DMS 273 treated with DMSO at 0.1 percent for 48 hours (cell line): ENCODE results near the gene SLC25A52.
"Not testable (repeated sequence)": the region's sequence is repeated elsewhere in the genome, so short reads cannot be mapped to it uniquely, and the experiment has no call there.

ENCODE experiments used
- DNase-seq: peaks from one replicate; lab custom pipeline; 2025; lab: John Stamatoyannopoulos, UW

SLC25A52 gene, protein sequence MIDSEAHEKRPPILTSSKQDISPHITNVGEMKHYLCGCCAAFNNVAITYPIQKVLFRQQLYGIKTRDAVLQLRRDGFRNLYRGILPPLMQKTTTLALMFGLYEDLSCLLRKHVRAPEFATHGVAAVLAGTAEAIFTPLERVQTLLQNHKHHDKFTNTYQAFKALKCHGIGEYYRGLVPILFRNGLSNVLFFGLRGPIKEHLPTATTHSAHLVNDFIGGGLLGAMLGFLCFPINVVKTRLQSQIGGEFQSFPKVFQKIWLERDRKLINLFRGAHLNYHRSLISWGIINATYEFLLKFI

DNA sequence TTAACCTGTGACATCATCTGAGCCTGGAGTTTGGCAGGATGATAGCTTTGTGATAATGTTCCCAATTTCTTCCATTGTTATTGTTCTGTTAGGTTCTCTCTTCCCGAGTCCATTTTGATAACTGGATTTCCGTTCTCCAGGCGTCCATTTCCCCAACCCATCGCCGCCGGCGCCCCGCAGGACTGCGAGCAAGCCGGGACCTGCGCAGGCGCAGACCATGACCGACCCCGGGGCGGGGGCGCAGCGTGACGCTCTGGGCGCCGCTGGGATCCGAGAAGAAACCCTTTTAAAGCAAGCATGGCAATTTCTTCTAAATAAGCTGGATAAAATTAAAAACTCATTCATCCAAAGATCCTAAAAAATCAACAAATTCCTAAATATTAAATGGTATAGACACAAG lies at the start of gene SLC25A52:
TSS of gene SLC25A52 (minus strand) at position 186 of the 400 bp plus-strand sequence. CDS start 219 bp downstream, outside the sequence.
- DNase-seq = no peak

DNA sequence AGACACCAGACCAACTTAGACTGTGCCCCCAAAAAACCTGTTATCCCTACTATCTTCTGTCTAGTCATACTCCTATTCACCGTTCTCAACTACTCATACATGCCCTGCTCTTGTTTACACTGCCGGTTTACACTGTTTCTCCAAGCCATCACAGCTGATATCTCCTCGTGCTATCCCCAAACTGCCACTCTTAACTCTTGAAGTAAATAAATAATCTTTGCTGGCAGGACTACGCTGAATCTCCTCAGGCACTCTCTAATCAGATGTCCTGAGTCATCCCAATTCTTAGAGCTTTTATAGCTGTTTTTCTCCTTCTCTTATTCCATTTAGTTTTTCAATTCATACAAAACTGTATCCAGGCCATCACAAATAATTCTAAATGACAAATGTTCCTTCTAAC lies 48.4 kb upstream of the SLC25A52 start:
- DNase-seq = not testable (repeated sequence)

DNA sequence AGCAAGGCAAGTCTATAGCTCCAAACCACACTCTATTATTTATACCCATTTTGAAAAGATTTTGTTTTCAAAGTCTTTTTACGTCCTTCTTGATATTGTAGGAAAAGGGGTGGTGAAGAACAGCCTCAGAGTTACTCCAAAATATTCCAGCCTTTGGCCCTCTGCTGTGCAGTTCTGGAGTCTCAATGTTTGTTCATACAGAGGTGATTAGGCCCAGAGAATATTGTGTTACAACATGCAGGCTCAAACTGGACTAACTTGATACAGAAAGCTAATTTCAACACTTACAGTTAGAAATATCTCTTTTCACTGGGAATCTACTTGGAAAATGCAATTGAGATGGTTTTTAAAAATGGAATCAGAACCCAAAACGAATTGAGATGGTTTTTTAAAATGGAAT lies 40.4 kb upstream of the SLC25A52 start:
- no peak for DNase-seq

DNA sequence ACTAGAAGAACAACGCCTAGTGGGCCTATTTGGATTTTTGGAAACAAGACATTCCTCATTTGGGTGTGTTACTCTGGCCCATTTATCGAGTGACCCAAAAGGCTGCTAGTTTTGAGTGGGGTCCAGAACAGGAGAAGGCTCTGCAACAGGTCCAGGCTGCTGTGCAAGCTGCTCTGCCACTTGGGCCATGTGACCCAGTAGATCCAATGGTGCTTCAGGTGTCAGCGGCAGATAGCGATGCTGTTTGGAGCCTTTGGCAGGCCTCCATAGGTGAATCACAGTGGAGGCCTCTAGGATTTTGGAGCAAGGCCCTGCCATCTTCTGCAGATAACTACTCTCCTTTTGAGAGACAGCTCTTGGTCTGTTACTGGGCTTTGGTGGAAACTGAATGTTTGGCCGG lies 38.6 kb upstream of the SLC25A52 start:
- DNase-seq = not testable (repeated sequence)

DNA sequence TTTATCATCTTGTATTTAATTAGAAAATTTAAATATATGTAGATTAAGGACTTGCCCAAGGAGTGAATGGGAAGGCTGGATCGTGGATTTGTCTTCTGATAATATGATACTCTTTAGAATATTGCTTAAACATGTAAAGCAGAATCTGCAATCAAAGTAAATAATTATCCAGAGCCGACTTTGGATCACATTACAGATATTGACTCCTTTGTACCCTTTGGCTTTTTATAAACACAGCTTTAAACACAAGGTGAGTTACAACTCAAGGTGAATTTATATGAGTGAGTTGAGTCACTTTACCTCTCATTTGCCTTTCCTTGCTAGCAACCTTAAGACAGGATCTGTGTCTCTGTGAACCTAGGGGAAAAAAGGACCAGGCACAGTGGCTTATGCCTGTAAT lies 37.7 kb upstream of the SLC25A52 start:
- DNase-seq = no peak

DNA sequence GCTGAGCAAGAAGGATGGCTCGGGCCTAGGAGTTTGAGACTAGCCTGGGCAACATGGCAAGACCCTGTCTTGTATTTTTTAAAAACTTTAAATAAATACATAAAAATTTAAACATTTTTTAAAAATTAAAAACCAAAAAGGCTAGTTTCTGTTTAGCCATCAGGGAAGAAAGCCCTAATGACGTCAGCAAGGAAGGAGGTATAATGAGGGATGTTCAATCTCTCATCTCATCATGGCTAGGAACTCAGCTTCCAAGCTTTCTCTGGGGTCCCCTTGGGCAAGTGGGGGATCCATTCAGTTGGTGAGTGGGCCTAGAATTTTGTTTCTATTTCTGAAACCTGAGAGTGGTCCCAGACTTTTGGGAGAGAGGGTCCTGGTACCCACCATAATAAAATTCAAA lies 35.1 kb upstream of the SLC25A52 start:
- no peak for DNase-seq

DNA sequence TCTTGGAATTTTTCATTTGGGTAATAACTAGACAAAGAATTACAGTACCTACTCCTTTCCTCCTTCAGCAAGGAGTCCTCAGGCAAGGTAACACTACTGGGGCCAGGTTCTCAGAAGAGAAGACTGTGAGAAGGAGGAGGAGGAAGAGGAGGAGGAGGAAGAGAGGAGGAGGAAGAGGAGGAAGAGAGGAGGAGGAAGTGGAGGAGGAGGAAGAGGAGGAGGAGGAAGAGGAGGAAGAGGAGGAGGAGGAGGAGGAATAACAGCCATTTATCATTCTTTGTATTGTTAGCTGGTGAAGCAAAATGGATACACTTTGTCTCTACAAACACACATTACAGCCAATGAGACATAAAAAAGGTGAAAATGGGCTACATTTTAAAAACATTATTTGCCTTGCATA lies 32.9 kb upstream of the SLC25A52 start:
- no peak for DNase-seq

DNA sequence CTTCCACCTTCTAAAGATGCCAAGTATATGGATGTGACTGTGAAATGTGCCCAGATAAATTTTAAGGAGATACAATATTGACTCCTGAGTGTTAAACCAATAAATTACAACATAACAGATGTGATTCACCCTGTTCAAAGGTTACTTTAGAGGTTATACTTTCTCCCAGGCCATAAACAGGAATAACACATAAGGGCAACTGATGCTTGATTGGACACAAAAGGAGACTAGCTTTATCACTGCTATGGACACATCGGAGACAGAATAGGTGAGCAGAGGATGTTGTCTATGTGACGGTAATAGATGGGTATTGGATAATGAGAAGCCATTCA lies 31.9 kb upstream of the SLC25A52 start:
- DNase-seq = no peak

DNA sequence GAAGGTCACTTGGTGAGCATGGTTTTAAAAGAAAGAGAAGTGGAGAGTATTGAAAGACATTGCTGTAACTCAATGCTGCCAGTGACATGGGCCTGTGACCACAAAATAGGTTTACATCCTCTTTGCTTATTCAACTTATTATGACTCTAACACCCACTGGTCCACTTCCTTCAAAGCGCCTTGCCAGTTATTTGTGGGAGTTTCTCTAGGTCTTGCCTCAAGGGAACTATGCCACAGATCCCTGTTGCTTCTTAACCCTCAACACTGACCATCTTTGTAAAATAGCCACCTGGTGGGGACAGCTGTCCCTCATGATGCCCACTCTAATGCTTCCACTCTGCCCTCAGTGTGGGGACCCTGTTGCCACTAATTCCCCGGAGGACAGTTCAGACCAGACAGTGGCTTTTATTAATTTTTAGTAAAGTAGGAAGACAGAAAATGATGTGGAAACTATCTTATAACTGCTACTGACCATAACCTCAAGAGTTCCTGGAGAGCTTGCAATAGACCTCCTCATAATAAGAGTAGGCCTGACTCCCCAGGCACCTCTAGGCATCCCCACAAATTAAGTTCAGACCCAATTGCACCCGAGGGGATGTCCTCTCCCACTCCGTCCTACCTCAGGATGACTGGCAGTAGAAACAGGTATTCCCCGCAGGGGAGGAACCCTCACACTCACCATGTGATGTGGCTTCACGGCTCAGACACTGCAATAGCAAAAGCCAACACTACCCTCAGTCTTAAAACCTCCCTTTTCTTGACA lies 31.3 kb upstream of the SLC25A52 start:
- no peak for DNase-seq

DNA sequence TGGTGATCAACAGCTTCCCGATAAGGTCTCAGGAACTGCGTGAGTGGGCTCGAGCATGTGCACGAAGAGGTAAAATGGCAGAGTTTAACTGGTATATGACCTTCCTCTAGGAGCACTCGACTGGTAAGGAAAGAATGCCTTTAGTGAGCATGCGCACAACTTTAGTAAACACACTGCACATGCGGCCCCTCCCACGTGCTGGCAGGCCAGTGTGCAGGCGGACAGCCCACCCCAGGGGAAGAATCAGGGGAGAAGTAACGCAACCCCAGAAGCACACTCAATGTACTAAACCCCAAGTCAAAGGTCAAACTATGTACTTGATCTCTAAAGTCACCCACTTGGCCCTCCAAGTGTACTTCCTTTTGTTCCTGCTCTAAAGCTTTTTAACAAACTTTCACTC lies 28.7 kb upstream of the SLC25A52 start:
- DNase-seq = no peak

DNA sequence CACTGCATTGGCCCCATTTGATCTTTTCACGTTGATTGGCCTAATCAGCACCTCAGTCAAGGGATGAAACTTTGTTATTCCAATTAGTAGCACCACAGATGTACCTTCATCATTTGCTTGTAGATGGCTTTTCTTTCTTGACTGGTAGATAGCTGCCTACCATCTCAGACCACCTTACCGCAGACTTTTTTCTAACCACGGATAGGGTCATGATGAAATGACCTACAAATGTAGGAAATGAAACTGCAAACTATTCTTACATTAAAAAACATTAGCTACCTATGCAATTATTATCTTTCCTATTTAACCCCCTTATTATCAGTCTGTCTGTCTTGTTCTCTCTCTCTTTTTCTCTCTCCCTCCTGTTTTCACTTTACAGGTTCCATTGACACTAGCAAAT lies 22.4 kb upstream of the SLC25A52 start:
- no peak for DNase-seq

DNA sequence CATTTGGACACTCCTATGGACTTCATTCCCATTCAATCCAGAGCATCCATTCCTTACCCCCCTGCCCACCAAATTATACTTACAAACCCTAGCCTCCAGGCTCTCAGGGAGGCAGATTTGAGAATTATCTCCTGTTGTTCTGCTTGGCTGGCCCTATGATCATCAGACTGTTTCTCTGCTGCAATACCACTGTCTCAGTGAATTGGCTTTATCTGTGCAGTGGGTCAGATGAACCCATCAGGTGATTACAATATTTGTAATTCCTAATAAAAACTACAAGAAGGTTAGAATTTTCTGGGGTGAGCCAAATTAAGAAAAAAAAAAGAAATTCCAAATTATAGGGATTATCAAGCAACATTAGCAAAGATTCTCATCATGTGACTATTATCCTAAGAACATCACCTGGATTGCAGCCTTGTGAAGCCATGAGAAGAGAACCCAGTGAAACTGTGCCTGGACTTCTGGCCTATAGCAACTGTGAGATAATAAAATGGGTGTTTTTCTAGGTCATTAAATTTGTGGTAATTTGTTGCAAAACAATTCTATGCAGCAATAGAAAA lies 17.8 kb upstream of the SLC25A52 start:
- DNase-seq = no peak

DNA sequence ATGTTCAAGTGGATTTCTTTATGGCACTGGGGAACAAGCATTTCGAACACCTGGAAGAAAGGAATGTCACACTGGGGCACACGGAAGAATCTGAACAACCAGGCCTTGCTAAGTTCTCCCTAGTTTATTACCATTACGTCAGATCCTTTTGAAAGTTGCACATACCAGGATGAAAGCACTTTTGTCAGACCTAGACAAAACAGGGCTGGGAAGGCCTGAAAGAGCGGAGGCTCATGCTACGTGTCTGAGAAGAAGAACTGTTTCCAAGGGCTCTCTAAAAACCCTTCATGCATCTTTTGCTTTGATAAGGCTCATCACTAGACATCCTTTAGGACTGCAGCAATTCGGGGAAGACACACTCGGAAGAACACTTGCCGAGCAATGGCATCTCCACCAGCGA lies 15.4 kb upstream of the SLC25A52 start:
- DNase-seq = no peak

DNA sequence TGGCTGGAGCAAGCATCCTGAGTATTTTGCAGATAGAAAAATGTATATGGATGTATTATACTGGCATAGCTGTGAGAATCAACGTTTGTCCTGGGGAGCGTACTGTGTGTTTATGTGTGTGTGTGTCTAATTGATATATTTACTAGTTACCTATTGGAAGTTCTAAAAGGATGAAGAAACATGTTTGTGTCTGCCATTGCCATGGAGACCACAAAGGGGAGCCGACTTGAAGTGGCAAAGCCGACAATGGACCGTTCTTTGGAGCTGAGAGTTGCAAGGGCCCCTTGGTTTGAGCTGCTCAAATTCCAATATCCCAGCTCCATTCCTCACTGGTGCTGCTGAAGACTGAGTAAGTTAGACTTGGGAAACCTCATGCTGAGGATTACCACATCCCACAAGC lies 14.3 kb upstream of the SLC25A52 start:
- DNase-seq = no peak

DNA sequence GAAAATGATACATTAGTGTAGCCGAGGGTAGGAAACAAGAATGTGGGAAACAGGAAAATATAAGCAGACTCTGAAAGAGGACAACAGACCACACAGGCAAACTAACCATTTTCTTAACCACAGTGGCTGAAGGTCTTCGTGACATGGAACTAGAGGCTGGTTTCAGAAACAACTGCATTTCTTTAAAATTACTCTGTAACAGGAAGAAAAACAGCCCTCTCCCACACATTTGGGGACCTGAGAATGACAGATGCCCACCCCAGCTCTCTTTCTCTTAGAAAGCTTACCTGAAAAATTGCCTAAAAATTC lies 13.8 kb upstream of the SLC25A52 start:
- no peak for DNase-seq

DNA sequence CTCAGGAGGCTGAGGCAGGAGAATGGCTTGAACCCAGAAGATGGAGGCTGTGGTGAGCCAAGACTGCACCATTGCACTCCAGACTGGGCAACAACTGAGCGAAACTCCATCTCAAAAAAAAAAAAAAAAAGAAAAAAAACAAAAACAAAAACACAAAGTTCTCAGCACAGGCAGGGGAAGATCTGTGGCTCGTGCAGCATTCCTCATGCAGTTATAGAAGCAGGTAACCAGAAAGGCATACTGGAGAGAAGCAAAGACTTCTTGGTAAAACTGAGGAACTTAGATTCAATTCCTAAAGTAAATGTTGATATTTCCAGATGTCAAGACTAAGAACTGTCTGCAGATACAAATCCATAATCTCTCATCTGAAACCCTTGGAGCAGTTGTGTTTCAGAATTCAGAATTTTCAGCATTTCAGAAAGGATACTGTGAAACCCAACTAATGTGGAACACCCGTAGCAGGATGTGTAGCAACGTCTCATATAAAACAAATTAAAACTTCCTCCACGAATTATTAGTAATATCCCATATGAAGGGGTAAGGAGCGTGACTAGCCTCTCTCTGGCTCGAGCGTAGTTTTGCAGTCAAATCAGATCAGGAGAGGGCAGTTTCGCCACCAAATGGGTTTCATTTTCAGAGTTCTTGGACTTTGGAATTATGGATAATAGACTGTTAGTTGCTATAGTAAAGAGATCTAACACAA lies 13.2 kb upstream of the SLC25A52 start:
- DNase-seq = no peak

DNA sequence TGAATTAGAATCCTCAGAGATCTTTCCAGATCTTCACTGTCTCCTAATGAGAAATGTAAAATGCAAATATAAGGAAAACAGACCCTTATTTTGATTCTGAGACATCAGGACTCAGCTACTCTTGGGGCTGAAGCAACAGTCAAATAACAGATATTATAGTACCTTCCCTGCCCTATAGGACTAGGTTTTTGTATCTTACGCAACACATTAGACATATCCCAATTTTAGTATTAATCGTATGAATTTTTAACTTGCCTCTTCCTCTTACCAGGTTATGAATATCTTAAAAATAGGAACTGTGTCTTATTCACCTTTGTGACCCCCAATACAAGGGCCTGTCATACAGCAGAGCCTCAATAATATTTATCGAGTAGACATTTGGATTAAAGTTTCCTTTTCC lies 12.0 kb upstream of the SLC25A52 start:
- no peak for DNase-seq

DNA sequence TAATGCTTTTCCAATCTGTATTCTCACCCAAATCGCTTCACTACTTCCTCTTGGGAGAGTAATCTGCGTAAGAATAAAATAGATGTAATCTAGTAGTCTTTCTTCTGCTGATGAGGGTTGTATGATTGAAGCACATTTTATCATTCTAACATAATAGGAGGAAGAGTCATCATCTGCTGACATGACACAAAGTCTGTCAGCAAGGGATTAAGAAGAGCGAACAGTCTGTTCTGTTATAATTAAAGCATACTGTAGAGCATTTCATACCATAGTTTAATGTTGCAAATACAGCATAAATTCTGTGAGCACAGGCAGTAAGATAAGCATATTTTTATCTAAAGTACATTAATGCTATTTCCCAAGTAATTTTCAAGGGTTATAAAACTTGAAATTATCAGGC lies 10.4 kb downstream of the SLC25A52 start:
- DNase-seq = no peak

DNA sequence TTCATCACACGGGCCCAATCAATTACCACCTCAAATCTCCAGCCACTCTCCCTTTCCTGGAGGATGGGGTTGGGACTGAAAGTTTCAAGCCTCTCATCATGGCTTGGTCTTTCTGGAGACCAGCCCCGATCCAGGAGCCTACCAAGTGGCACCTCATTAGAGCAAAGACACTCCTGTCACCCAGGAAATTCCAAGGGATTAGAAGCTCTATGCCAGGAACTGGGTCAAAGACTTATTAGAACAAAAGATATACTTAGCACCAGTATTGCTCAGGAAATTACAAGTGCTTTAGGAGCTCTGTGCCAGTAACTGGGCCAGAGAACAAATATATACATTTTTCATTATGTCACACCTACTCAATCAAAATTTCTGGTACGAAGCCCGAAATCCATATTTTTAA lies 14.3 kb downstream of the SLC25A52 start:
- no peak for DNase-seq

DNA sequence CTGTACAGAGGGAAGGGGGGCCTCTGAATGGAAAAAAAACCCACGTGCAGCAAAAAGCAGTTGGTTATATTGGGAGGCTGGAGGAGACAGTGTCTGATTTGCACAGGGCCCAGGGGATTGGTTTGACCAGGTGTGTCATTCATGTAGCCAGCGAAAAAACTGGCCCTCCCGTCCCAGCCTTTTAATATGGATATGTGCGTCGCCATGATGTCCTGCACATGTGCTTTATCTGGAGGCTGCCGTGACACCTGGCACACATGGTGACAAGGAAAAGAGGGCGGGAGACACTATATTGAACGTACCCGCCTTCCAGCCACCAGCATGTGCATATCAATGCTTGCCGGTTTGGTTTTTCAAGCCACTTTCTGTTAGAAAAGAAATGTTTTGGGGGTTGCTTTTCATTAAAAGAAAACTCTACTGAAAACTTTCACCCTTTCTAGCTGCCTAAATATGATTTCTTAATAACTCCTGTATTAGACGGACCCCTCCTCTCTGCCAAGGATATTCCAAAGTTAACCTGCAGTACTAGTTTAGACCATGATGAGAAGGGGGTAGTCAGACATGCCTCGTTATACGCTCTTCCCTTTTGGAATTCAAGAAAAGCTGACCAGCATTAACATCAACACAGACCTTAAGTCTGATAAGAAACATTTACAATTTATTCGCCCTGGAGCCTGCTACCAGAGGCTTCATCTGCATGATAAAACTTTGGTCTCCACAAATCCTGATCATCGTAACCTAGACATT lies 16.2 kb downstream of the SLC25A52 start:
- no peak for DNase-seq

DNA sequence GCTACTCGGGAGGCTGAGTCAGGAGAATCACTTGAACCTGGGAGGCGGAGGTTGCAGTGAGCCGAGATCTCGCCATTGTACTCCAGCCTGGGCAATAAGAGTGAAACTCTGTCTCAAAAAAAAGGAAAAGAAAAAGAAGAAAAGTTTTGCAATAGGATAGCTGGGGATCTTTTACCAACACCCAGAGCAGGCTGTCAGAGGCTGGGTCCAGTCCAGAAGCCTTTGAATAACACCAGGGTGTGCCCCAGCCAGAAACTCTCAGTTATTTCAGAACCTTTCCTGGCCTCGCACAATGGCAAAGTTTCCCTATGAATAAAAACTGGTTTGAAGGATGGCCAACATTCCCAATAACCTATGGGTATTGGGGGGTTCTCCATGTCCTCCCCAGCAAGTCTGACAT lies 17.1 kb downstream of the SLC25A52 start:
- DNase-seq = not testable (repeated sequence)

DNA sequence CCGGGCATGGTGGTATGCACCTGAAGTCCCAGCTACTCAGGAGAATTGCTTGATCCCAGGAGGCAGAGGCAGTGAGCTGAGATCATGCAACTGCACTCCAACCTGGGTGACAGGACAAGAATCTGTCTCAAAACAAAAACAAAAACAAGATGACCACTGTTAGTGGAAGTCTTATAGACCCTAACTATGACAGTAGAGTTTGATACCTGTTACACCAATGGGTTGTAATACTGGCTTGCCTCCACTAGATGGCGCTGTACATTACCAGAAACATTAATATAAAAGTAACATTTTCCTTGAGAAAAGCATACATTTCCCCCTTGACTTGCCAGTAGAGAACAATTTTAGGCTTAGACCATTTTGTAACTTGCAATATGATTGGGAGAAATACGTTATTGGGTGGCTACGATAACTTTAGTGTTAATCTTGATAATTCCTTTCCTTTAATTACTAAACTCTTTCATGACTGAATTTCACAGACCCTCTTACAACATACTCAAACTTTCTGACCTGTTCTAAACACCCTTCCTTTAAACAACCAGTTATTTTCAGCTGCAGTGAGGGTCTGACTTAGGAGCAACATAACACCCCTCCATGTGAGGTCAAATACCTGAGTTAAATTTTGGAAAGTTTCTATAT lies 19.5 kb downstream of the SLC25A52 start:
- DNase-seq = no peak
